Natural killer cell treated with Interleukin-12 subunit alpha and Interleukin-12 subunit beta and Interleukin-15 and Interleukin-18, amount 100 ng/mL, for 72 hours (primary cell): Measurements from ENCODE around the gene ITGBL1. TPM values are rescaled to one million over a fixed set of nuclear protein-coding genes. Genes with fewer than 3 reads are reported as not detected.

Experiments
- ATAC-seq, 2 donors: fragments of 150-1000 bp; cut with Tn5 transposase in 1 of 2; sonication (Bioruptor Pico), chemical (Tn5 transposase) in 1 of 2; 2 replicates each; pipeline ENCODE4 v1.10.0; 2021
- DNase-seq: peaks from one replicate; pipeline ENCODE4 v3.0.0; 2022; ENCODE audit warnings: low spot score
- H3K27ac Mint-ChIP-seq, 2 donors: 1 replicate in 1 of 2; 2 replicates in 1 of 2; pipeline ENCODE4 v1.8.0; 2022; ENCODE audit warnings: mixed read lengths in 2 of 2, mild to moderate bottlenecking in 1 of 2, moderate library complexity in 1 of 2
- H3K27me3 Mint-ChIP-seq, 2 donors: 1 replicate in 1 of 2; 2 replicates in 1 of 2; pipeline ENCODE4 v1.8.0; 2022; ENCODE audit warnings: mixed read lengths in 2 of 2
- H3K36me3 Mint-ChIP-seq: one replicate; pipeline ENCODE4 v1.8.0; 2022; ENCODE audit warnings: mixed read lengths
- H3K4me1 Mint-ChIP-seq, 2 donors: 1 replicate in 1 of 2; 2 replicates in 1 of 2; pipeline ENCODE4 v1.8.0; 2022; ENCODE audit warnings: low read depth in 2 of 2, mixed read lengths in 2 of 2, mild to moderate bottlenecking in 1 of 2
- H3K4me3 Mint-ChIP-seq: one replicate; pipeline ENCODE4 v1.8.0; 2022; ENCODE audit warnings: mixed read lengths
- H3K9me3 Mint-ChIP-seq: 2 replicates; pipeline ENCODE4 v1.8.0; 2022; ENCODE audit warnings: mixed read lengths
- total RNA-seq, 2 donors: library from RNA; stranded (reverse); gene quantifications; one replicate each; pipeline ENCODE4 v1.2.3, GENCODE V29; 2022

The ITGBL1 gene
- total RNA-seq, 2 donors from 2014 or later: not detected

DNA sequence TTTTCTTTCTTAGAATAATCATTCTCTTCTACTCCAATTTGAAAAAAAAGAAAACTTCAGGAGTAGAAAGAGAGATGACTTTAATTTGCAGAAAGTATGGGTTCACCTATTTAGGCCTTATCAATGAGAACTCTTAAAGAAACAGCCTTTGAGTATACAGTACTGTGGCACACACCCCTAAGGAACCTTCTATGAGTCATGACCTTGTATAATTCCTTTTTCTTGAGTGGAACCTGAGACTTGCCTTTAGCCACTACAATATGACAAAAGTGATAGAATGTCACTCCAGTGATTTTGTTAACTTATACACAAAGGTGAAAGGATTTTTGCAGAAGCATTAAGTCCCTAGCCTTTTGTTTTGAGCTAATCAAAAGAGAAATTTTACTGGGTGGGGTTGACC, 58.7 kb downstream of the ITGBL1 start:
- no peak for DNase-seq
- Mint-ChIP-seq H3K4me1 (peaks cover 0 to 6% of the 10 kb centered on the region in 2 donors), H3K9me3 (no peaks in the 10 kb centered on the region), H3K27me3 (peaks cover 10 to 40% of the 10 kb centered on the region in 2 donors), H3K27ac (no peak overlapping the region), H3K4me3 (no peak overlapping the region), H3K36me3 (no peaks in the 10 kb centered on the region)
- no peak for ATAC-seq

DNA sequence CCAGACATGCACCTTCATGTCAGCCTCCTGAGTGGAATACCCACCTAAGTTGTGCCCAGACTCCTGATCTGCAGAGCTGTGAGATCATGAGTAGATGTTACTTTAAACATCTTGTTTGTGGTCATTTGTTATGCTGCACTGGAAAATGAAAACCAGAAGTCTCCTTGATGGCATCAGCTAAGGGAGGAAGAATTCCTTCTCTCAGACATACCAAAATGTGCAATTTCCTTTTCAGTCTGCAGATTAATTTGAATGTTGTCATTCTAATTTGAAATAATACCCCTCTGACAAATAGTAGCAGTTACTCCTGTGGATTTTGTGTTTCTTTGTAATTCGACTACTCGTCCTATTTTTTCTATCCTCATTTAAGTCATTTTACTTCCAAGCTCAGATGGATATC, 59.3 kb downstream of the ITGBL1 start:
- H3K4me3 Mint-ChIP-seq: no peak overlapping the region
- no peaks in the 10 kb centered on the region for H3K9me3 Mint-ChIP-seq
- DNase-seq: no peak
- no peak overlapping the region for H3K27ac Mint-ChIP-seq
- no peak for ATAC-seq
- no peaks in the 10 kb centered on the region for H3K36me3 Mint-ChIP-seq
- H3K4me1 Mint-ChIP-seq: peaks cover 0 to 6% of the 10 kb centered on the region in 2 donors
- peaks cover 10 to 36% of the 10 kb centered on the region in 2 donors for H3K27me3 Mint-ChIP-seq

DNA sequence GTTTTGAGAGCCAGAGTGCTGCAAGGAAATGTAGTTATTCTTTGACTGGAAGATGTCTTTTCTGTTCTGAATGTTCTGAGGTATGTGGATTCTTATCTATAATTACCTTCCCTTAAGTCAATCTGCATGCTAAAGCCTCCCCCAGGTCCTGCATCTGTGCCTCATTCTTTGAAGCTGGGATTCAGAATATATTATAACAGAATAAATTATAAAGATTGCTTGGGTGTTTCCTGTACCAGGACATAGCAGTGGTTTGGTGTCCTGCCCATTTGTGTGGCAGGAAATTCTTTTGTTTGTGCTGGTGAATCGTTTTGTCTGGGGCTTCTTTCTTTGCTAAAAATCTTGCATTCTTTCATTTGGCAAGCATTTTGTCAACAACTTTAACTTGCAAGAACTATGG, 60.2 kb downstream of the ITGBL1 start:
- H3K27me3 Mint-ChIP-seq: peaks cover 10 to 29% of the 10 kb centered on the region in 2 donors
- H3K9me3 Mint-ChIP-seq: no peaks in the 10 kb centered on the region
- DNase-seq (no peak), ATAC-seq (no peak)
- H3K27ac Mint-ChIP-seq: no peak overlapping the region
- no peaks in the 10 kb centered on the region for H3K36me3 Mint-ChIP-seq
- peaks cover 0 to 6% of the 10 kb centered on the region in 2 donors for H3K4me1 Mint-ChIP-seq
- H3K4me3 Mint-ChIP-seq: no peak overlapping the region

DNA sequence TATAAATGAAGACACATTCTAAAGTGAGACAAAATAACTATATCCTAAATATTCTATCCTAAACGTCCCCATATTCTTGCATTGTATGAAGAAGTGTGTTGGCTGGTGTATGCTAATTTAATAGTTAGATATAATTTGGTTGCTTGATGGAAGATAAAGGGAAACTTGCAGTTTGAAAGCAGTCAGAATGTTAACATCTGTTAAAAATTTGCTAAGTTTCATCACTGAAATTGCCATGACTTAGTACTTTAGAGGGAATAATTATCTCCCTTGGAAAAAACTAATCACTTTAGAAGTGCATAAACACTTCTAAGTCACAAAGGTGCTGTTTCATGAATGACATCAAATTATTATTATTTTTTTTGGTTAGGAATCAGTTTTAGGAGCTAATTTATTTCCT, 61.6 kb downstream of the ITGBL1 start:
- no peak for ATAC-seq
- Mint-ChIP-seq H3K4me3 (no peak overlapping the region), H3K36me3 (no peaks in the 10 kb centered on the region), H3K27me3 (peaks cover 6 to 23% of the 10 kb centered on the region in 2 donors), H3K27ac (no peak overlapping the region), H3K4me1 (peaks cover 0 to 6% of the 10 kb centered on the region in 2 donors), H3K9me3 (no peaks in the 10 kb centered on the region)
- DNase-seq: no peak

DNA sequence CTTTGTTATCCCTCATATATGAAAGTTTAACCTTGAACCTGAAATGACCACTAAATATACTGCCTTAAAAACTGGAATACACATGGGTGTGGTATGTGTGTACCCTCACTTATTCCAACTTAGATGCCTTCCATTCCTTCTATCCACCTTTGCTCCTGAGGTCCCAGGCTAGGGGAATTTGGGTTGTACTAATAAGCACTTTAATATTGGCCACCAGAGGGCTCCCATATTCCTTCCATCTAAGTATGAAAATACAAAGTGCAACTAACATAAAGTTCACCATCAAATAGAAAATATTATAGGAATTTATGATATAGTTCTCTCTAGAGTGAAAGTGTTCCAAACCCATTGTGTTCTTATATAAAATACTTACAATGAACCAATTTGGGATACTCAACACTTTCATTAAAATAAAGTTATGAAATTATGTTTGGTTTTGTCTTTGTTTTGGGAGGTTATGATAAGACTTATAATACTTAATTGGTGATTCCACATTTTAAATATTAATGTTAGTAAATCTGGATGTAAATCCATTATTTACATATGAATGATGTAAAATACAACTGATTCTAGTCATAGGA, 62.3 kb downstream of the ITGBL1 start:
- ATAC-seq (no peak), DNase-seq (no peak)
- no peak overlapping the region for H3K4me3 Mint-ChIP-seq
- H3K36me3 Mint-ChIP-seq: no peaks in the 10 kb centered on the region
- peaks cover 2 to 9% of the 10 kb centered on the region in 2 donors for H3K4me1 Mint-ChIP-seq
- H3K27ac Mint-ChIP-seq: no peak overlapping the region
- no peaks in the 10 kb centered on the region for H3K9me3 Mint-ChIP-seq
- H3K27me3 Mint-ChIP-seq: peaks cover 6 to 23% of the 10 kb centered on the region in 2 donors

DNA sequence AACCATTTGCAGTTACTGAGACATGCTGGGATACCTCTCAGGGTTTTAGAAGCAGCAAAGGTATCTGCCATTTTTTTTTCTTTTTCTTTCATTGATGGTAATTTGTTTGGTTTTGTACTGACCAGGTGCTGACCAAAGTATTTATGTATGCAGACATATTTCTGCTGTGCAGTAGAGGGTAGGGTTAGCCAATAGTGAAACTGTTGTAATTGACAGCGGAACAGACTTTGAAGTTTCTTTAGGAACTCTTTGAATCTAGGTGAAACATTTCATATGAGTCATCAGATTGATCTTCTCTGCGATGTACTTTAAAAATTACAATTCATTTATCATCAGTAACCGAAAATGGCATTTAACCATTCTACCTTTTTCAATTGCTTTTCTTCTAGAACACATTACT, 63.0 kb downstream of the ITGBL1 start:
- Mint-ChIP-seq H3K36me3 (no peaks in the 10 kb centered on the region), H3K9me3 (peaks cover 2% of the 10 kb centered on the region), H3K27me3 (peaks cover 4 to 16% of the 10 kb centered on the region in 2 donors), H3K27ac (no peak overlapping the region), H3K4me1 (peaks cover 6 to 15% of the 10 kb centered on the region in 2 donors), H3K4me3 (no peak overlapping the region)
- no peak for DNase-seq
- ATAC-seq: no peak

DNA sequence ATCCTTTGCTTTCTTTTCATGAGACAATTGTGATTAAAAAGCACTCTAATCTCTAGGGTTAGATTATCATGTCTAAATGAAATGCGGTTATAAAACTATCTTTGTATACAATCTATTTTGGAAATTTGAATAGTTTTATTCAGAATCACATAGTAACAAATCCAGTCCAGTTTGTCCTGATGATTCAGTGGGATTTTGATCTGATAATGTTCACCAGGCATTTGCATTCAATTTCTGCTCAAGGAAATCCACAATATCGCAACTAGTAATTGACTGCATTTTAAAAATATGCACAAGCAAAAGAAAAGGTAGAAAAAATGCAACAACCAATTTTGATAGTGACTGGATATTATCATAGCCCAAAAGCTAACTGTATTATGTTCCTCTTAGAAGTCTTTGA, 63.8 kb downstream of the ITGBL1 start:
- Mint-ChIP-seq H3K36me3 (peaks cover 4% of the 10 kb centered on the region), H3K4me3 (no peak overlapping the region), H3K27ac (no peak overlapping the region), H3K27me3 (peaks cover 4 to 10% of the 10 kb centered on the region in 2 donors), H3K4me1 (peaks cover 13 to 22% of the 10 kb centered on the region in 2 donors), H3K9me3 (peaks cover 3% of the 10 kb centered on the region)
- ATAC-seq (no peak), DNase-seq (no peak)

DNA sequence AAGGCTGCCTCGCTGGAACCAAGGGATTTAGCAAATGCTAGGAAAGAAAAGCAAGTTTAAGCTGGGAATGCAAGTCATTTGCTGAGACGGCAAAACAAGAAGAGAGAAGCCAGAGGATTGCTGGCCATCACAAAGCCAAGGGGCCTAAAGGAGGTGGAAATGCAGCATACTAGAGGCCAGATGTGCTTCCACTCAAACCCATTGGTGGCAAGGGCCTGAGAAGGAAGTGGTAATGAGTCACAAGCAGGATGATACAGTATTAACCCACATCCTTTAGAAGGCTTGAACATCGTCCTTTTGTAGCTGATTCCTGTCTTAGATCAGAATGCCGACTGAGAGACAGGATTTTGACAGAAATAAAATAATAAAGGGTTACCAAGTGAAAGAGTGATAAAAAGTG, 68.2 kb downstream of the ITGBL1 start:
- Mint-ChIP-seq H3K27ac (peak overlapping the region; percentile 77 to 80), H3K36me3 (peaks cover 4% of the 10 kb centered on the region), H3K27me3 (no peaks in the 10 kb centered on the region), H3K4me3 (peak overlapping the region; percentile 77), H3K9me3 (peaks cover 9% of the 10 kb centered on the region), H3K4me1 (peaks cover 18 to 24% of the 10 kb centered on the region in 2 donors)
- peak; percentile 90 to 99 for ATAC-seq
- DNase-seq: no peak

DNA sequence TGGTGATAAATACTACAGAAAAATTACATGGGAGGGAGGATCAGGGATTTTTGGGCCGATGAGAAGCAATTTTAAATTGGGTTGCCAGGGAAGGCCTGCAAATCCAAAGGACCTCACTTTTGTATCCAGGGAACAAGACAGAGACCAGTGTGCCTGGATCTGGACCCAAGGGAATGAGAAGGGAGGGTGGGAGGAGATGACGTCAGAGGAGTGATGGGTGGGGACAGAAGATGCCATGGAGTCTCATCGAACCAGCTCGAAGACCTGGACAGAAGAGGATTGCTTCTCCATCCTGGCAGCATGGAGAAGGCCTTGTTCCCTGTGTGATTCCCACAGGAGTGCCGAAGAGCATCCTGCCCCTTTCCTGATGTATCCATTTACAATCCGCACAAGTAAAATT, 68.9 kb downstream of the ITGBL1 start:
- Mint-ChIP-seq H3K36me3 (peaks cover 4% of the 10 kb centered on the region), H3K27ac (peak overlapping the region; percentile 77 to 80), H3K9me3 (peaks cover 9% of the 10 kb centered on the region), H3K4me3 (peak overlapping the region; percentile 77), H3K4me1 (peaks cover 18 to 23% of the 10 kb centered on the region in 2 donors), H3K27me3 (no peaks in the 10 kb centered on the region)
- DNase-seq (no peak), ATAC-seq (no peak)

DNA sequence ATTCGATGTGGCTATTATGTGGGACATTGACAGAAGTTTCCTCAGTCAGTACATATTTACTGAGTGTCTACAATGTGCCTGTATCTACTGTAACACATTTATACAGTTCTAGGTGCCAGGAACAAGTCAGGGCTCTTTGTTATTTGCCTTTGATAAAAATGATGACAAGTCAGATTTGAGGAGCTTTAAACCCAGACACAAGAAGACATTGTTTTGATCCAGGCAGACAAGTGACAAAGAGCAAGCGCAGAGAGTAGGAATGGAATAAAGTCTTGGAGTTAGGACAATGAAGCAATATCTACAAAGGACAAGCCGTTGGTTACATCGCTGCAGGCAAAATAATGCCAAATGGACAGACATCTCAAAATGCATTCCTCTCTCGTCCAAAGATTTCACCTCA, 70.1 kb downstream of the ITGBL1 start:
- no peak for ATAC-seq
- DNase-seq: no peak
- peaks cover 9% of the 10 kb centered on the region for H3K9me3 Mint-ChIP-seq
- no peaks in the 10 kb centered on the region for H3K27me3 Mint-ChIP-seq
- no peak overlapping the region for H3K27ac Mint-ChIP-seq
- peaks cover 4% of the 10 kb centered on the region for H3K36me3 Mint-ChIP-seq
- peaks cover 18 to 23% of the 10 kb centered on the region in 2 donors for H3K4me1 Mint-ChIP-seq
- H3K4me3 Mint-ChIP-seq: no peak overlapping the region

DNA sequence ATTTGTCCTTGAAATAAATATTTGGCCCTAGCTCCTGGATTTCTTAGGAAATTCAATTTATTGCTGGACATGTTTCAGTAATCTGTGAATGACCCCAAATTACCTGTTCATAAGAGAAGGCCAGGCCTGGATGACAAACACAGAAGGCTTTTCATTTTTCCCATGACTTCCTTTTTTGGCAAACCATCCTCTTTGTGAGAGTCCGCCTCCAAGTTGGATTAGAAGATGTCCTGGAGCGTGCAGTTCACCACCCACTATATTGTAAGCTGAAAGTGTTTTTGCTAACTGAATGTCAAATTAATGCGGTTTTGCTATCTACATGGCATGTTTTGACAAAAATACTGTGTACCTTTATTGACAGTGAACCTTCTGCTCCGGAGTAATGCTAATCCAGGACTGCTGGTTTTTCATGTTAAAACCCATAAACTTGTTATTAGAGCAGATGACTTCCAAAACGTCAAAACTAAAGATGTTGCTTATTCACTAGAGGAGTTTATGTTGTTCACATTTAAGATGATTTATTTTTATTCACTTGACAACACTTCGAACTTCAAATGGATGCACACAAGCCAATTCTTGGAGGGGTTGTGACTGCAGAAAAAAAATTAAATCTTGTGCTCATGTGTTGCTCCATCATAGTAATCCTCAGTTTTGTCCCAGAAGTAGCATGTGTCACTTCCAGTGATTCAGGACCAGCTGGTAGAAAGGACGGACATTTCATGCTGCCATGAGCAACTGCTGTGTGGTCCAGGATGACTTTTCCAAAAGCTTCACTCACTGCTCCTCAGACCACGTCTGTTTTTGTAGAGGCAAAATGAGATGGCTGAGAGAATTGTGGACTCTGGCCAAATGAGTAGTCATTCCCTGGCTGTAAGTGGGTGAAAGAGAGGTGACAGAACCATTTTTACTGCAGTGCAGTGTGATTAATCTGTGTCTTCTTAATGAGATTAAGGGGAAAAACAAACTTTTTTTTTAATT, 71.0 kb downstream of the ITGBL1 start:
- Mint-ChIP-seq H3K36me3 (peaks cover 4% of the 10 kb centered on the region), H3K27ac (no peak overlapping the region), H3K4me1 (peaks cover 18 to 23% of the 10 kb centered on the region in 2 donors), H3K4me3 (no peak overlapping the region), H3K9me3 (peaks cover 9% of the 10 kb centered on the region), H3K27me3 (no peaks in the 10 kb centered on the region)
- DNase-seq (no peak), ATAC-seq (no peak)

DNA sequence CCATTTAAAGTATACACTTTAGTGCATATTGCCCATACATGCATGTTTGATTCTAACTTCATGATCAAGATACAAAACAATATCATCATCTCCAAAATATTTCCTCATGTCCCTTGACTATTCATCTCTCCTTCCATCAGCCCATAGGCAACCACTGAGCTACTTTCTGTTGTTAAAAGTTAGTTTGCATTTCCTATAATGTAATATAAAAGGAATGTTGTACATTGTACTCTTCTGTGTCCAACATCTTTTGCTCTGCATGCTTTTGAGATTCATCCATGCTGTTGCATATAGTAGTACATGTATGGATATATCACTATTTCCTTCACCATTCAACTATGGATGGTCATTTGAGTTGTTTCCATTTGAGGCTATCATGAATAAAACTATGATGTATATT, 74.7 kb downstream of the ITGBL1 start:
- peaks cover 8% of the 10 kb centered on the region for H3K9me3 Mint-ChIP-seq
- H3K36me3 Mint-ChIP-seq: peaks cover 5% of the 10 kb centered on the region
- H3K27me3 Mint-ChIP-seq: peaks cover 7 to 18% of the 10 kb centered on the region in 2 donors
- no peaks in the 10 kb centered on the region for H3K4me1 Mint-ChIP-seq
- DNase-seq: no peak
- ATAC-seq: no peak
- H3K4me3 Mint-ChIP-seq: no peak overlapping the region
- H3K27ac Mint-ChIP-seq: no peak overlapping the region

DNA sequence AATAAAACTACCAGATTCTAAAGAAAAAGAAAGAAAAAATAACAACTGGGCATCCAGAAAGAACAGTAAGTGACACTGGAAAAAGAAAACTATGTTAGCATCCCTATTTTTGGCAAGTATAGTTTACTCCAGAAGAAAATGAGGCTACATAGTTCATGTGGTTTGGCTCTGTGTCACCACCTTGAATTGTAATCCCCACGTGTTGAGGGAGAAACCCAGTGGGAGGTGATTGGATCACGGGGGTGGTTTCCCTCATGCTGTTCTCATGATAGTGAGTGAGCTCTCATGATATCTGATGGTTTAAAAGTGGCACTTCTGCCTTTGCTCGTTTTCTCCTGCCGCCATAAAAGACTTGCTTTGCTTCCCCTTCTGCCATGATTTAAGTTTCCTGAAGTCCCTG, 76.9 kb downstream of the ITGBL1 start:
- H3K27ac Mint-ChIP-seq: no peak overlapping the region
- ATAC-seq: no peak
- DNase-seq: no peak

DNA sequence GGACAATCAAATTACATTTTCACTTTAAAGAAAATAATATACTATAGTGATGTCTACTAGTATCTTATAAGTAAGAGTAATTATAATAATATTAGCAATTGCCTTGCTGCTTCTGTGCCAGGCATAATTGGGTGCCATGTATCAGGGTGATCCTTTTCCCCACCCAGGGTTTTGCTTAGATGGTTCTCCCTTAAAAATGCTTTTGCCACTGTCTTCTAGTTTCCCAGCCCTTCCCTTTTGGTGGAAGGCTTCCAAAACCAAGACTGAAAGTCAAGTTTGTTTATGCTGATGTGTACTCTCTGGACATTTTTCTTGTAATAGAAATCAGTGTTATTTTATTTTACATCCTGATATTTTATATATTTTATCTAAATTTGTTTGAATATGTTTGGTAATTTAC, 77.8 kb downstream of the ITGBL1 start:
- no peaks in the 10 kb centered on the region for H3K4me1 Mint-ChIP-seq
- H3K36me3 Mint-ChIP-seq: peaks cover 5% of the 10 kb centered on the region
- DNase-seq (no peak), ATAC-seq (no peak)
- H3K4me3 Mint-ChIP-seq: no peak overlapping the region
- no peak overlapping the region for H3K27ac Mint-ChIP-seq
- H3K27me3 Mint-ChIP-seq: peaks cover 7 to 26% of the 10 kb centered on the region in 2 donors
- peaks cover 2% of the 10 kb centered on the region for H3K9me3 Mint-ChIP-seq

More for the DNA sequence above, 76.9 kb downstream of the ITGBL1 start:
- H3K27me3 Mint-ChIP-seq: peaks cover 7 to 26% of the 10 kb centered on the region in 2 donors
- no peaks in the 10 kb centered on the region for H3K4me1 Mint-ChIP-seq
- peaks cover 5% of the 10 kb centered on the region for H3K36me3 Mint-ChIP-seq
- peaks cover 2% of the 10 kb centered on the region for H3K9me3 Mint-ChIP-seq
- no peak overlapping the region for H3K4me3 Mint-ChIP-seq
